Measurements from ENCODE around the gene AOPEP.

AOPEP gene, protein sequence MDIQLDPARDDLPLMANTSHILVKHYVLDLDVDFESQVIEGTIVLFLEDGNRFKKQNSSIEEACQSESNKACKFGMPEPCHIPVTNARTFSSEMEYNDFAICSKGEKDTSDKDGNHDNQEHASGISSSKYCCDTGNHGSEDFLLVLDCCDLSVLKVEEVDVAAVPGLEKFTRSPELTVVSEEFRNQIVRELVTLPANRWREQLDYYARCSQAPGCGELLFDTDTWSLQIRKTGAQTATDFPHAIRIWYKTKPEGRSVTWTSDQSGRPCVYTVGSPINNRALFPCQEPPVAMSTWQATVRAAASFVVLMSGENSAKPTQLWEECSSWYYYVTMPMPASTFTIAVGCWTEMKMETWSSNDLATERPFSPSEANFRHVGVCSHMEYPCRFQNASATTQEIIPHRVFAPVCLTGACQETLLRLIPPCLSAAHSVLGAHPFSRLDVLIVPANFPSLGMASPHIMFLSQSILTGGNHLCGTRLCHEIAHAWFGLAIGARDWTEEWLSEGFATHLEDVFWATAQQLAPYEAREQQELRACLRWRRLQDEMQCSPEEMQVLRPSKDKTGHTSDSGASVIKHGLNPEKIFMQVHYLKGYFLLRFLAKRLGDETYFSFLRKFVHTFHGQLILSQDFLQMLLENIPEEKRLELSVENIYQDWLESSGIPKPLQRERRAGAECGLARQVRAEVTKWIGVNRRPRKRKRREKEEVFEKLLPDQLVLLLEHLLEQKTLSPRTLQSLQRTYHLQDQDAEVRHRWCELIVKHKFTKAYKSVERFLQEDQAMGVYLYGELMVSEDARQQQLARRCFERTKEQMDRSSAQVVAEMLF

GRCh38 chr9:94726495-94727191, at the start of gene AOPEP:
Gene AOPEP (plus strand): TSS chr9:94726699. CDS start chr9:94759784, 33,085 bp downstream.
- peak within 1 kb of the TSS; percentile 73 to 98 (median 91) for H3K9ac ChIP-seq (ENCODE audit: low read length in 5 of 5)
- H3K36me3 ChIP-seq (ENCODE audit: control insufficient read depth in 5 of 5, insufficient read depth in 5 of 5, low read length in 5 of 5), result no peaks in the 10 kb centered on the region
- peaks cover 2 to 14% (median 13%) of the 10 kb centered on the region in 5 donors for H3K4me1 ChIP-seq (ENCODE audit: control insufficient read depth in 5 of 5, insufficient read depth in 5 of 5, low read length in 5 of 5)
- H3K27ac ChIP-seq (ENCODE audit: low read depth, low read length), result peak within 1 kb of the TSS; percentile 69
- H3K27me3 ChIP-seq (ENCODE audit: control insufficient read depth in 5 of 5, insufficient read depth in 4 of 5, low read length in 5 of 5), result no peaks in the 10 kb centered on the region
- H3K9me3 ChIP-seq (ENCODE audit: control insufficient read depth in 5 of 5, low read length in 5 of 5), result peaks cover 0 to 3% (median 0%) of the 10 kb centered on the region in 5 donors
- peak within 1 kb of the TSS; percentile 94 to 97 (median 96) for H3K4me3 ChIP-seq (ENCODE audit: low read depth in 1 of 5, low read length in 5 of 5)

DNA sequence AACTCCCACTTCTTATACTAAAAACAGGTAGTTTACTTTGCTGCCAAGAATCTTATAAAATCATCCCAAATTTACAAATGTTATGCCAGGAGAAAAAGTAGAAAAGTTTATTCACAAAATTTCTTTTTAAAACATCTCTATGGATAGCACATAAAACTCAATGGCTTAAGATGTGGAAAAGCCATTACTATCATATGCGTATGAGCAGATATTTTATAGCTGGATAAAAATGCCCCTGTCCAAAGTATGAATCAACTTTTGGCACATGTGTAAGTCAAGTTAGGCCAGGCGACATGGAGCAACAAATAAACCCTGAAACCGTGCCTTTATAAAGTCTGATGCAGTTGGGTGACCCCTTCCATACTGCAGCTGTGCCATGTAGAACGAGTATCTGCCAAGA, 48.6 kb upstream of the AOPEP start:
- no peaks in the 10 kb centered on the region for H3K9me3 ChIP-seq (ENCODE audit: control insufficient read depth in 5 of 5, low read length in 5 of 5)
- peaks cover 5 to 19% (median 16%) of the 10 kb centered on the region in 5 donors for H3K4me1 ChIP-seq (ENCODE audit: control insufficient read depth in 5 of 5, insufficient read depth in 5 of 5, low read length in 5 of 5)
- no peak overlapping the region for H3K27ac ChIP-seq (ENCODE audit: low read depth, low read length)

GRCh38 chr9:94679587-94679986, 46.9 kb upstream of the AOPEP start:
- H3K27me3 ChIP-seq (ENCODE audit: control insufficient read depth in 5 of 5, insufficient read depth in 4 of 5, low read length in 5 of 5), result no peaks in the 10 kb centered on the region
- H3K27ac ChIP-seq (ENCODE audit: low read depth, low read length), result no peak overlapping the region
- H3K36me3 ChIP-seq (ENCODE audit: control insufficient read depth in 5 of 5, insufficient read depth in 5 of 5, low read length in 5 of 5), result no peaks in the 10 kb centered on the region

More for the DNA sequence above, 48.6 kb upstream of the AOPEP start:
- no peaks in the 10 kb centered on the region for H3K36me3 ChIP-seq (ENCODE audit: control insufficient read depth in 5 of 5, insufficient read depth in 5 of 5, low read length in 5 of 5)
- H3K27me3 ChIP-seq (ENCODE audit: control insufficient read depth in 5 of 5, insufficient read depth in 4 of 5, low read length in 5 of 5), result no peaks in the 10 kb centered on the region
- no peak overlapping the region for H3K4me3 ChIP-seq (ENCODE audit: low read depth in 1 of 5, low read length in 5 of 5)
- H3K9ac ChIP-seq (ENCODE audit: low read length in 5 of 5), result no peak overlapping the region

DNA sequence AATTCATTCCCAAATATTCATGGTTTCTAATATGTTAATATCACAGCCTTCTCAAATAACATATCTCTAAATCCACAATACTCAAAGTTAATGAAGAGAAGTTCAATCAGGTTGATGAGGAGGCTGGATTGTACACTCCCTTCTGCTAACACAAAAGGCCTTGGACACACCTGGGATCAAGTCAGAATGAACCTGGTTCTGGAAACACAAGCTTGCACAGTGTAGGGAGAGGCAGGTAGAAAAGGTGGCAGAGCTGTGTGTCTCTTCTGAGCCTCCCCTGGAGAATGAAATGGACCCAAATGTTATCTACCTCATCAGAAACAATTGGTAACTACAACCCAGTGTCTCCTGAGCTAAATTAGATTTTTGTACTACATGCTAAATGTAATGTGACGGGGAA, 46.5 kb upstream of the AOPEP start:
- peaks cover 5 to 16% (median 12%) of the 10 kb centered on the region in 5 donors for H3K4me1 ChIP-seq (ENCODE audit: control insufficient read depth in 5 of 5, insufficient read depth in 5 of 5, low read length in 5 of 5)
- no peaks in the 10 kb centered on the region for H3K27me3 ChIP-seq (ENCODE audit: control insufficient read depth in 5 of 5, insufficient read depth in 4 of 5, low read length in 5 of 5)
- H3K27ac ChIP-seq (ENCODE audit: low read depth, low read length), result no peak overlapping the region
- no peaks in the 10 kb centered on the region for H3K9me3 ChIP-seq (ENCODE audit: control insufficient read depth in 5 of 5, low read length in 5 of 5)
- no peak overlapping the region for H3K9ac ChIP-seq (ENCODE audit: low read length in 5 of 5)
- no peaks in the 10 kb centered on the region for H3K36me3 ChIP-seq (ENCODE audit: control insufficient read depth in 5 of 5, insufficient read depth in 5 of 5, low read length in 5 of 5)
- no peak overlapping the region for H3K4me3 ChIP-seq (ENCODE audit: low read depth in 1 of 5, low read length in 5 of 5)

More at GRCh38 chr9:94679587-94679986, 46.9 kb upstream of the AOPEP start:
- no peak overlapping the region for H3K9ac ChIP-seq (ENCODE audit: low read length in 5 of 5)
- H3K4me3 ChIP-seq (ENCODE audit: low read depth in 1 of 5, low read length in 5 of 5), result no peak overlapping the region
- no peaks in the 10 kb centered on the region for H3K9me3 ChIP-seq (ENCODE audit: control insufficient read depth in 5 of 5, low read length in 5 of 5)
- peaks cover 5 to 17% (median 16%) of the 10 kb centered on the region in 5 donors for H3K4me1 ChIP-seq (ENCODE audit: control insufficient read depth in 5 of 5, insufficient read depth in 5 of 5, low read length in 5 of 5)

- Histone ChIP-seq H3K9ac (ENCODE audit: low read length in 5 of 5) (no peak overlapping the region), H3K4me1 (ENCODE audit: control insufficient read depth in 5 of 5, insufficient read depth in 5 of 5, low read length in 5 of 5) (peaks cover under 1 to 10% (median 6%) of the 10 kb centered on the region in 5 donors), H3K27me3 (ENCODE audit: control insufficient read depth in 5 of 5, insufficient read depth in 4 of 5, low read length in 5 of 5) (no peaks in the 10 kb centered on the region), H3K36me3 (ENCODE audit: control insufficient read depth in 5 of 5, insufficient read depth in 5 of 5, low read length in 5 of 5) (no peaks in the 10 kb centered on the region), H3K9me3 (ENCODE audit: control insufficient read depth in 5 of 5, low read length in 5 of 5) (no peaks in the 10 kb centered on the region), H3K4me3 (ENCODE audit: low read depth in 1 of 5, low read length in 5 of 5) (no peak overlapping the region), H3K27ac (ENCODE audit: low read depth, low read length) (no peak overlapping the region)
Measured at GRCh38 chr9:94680621-94681020, 45.9 kb upstream of the AOPEP start.

DNA sequence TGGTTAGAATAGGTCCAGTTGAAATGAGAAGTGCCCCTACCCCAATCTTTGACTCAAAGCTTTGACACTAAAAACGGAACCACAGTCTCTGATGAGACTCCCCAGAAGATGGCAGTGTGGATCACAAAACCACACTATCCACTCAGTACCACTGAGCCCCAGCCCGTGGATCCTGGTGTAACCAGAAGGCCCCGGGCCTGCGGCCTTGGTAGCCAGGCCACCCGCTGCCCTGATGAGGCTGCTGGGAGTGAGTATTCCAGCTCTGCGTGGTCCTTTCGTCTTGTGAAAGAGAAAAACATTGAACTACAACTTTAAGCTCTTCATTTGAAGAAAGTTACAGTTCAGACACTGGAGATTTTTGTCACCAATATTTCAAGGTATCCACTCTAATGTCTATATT, 45.0 kb upstream of the AOPEP start:
- H3K27ac ChIP-seq (ENCODE audit: low read depth, low read length), result no peak overlapping the region
- peaks cover 0 to 12% (median 5%) of the 10 kb centered on the region in 5 donors for H3K4me1 ChIP-seq (ENCODE audit: control insufficient read depth in 5 of 5, insufficient read depth in 5 of 5, low read length in 5 of 5)
- H3K9ac ChIP-seq (ENCODE audit: low read length in 5 of 5), result peak overlapping the region in 2 of 5 donors; percentile 28 to 41
- no peak overlapping the region for H3K4me3 ChIP-seq (ENCODE audit: low read depth in 1 of 5, low read length in 5 of 5)
- no peaks in the 10 kb centered on the region for H3K27me3 ChIP-seq (ENCODE audit: control insufficient read depth in 5 of 5, insufficient read depth in 4 of 5, low read length in 5 of 5)
- H3K36me3 ChIP-seq (ENCODE audit: control insufficient read depth in 5 of 5, insufficient read depth in 5 of 5, low read length in 5 of 5), result no peaks in the 10 kb centered on the region
- H3K9me3 ChIP-seq (ENCODE audit: control insufficient read depth in 5 of 5, low read length in 5 of 5), result no peaks in the 10 kb centered on the region

GRCh38 chr9:94685359-94685758, 41.1 kb upstream of the AOPEP start:
- H3K4me1 ChIP-seq (ENCODE audit: control insufficient read depth in 5 of 5, insufficient read depth in 5 of 5, low read length in 5 of 5), result peaks cover 0 to 8% (median 3%) of the 10 kb centered on the region in 5 donors

DNA sequence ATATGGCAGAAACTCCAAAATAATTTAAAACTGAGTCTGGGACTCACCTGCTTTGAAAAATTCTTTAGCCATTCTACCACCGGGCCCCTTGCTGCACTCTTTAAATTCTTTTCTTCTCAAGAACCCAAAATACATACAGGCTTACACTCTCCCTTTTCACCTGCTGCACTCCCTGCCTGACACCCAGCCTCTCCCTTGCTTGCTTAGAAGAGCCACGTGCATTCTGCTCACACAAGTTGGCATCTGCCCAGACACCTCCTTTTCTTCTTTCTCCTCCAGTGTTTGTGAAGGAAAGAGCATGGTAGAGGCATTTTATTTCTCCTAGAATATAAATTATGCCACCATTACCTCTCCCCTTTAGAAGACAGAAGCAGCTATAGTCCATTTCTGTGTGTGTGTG, 39.0 kb upstream of the AOPEP start:
- no peaks in the 10 kb centered on the region for H3K9me3 ChIP-seq (ENCODE audit: control insufficient read depth in 5 of 5, low read length in 5 of 5)

More at GRCh38 chr9:94685359-94685758, 41.1 kb upstream of the AOPEP start:
- H3K27me3 ChIP-seq (ENCODE audit: control insufficient read depth in 5 of 5, insufficient read depth in 4 of 5, low read length in 5 of 5), result peaks cover 0 to 3% (median 0%) of the 10 kb centered on the region in 5 donors
- no peak overlapping the region for H3K27ac ChIP-seq (ENCODE audit: low read depth, low read length)
- no peak overlapping the region for H3K9ac ChIP-seq (ENCODE audit: low read length in 5 of 5)
- H3K36me3 ChIP-seq (ENCODE audit: control insufficient read depth in 5 of 5, insufficient read depth in 5 of 5, low read length in 5 of 5), result no peaks in the 10 kb centered on the region
- no peaks in the 10 kb centered on the region for H3K9me3 ChIP-seq (ENCODE audit: control insufficient read depth in 5 of 5, low read length in 5 of 5)
- no peak overlapping the region for H3K4me3 ChIP-seq (ENCODE audit: low read depth in 1 of 5, low read length in 5 of 5)

GRCh38 chr9:94690344-94690743, 36.2 kb upstream of the AOPEP start:
- no peak overlapping the region for H3K9ac ChIP-seq (ENCODE audit: low read length in 5 of 5)
- H3K27me3 ChIP-seq (ENCODE audit: control insufficient read depth in 5 of 5, insufficient read depth in 4 of 5, low read length in 5 of 5), result peaks cover 0 to 8% (median 0%) of the 10 kb centered on the region in 5 donors
- H3K4me1 ChIP-seq (ENCODE audit: control insufficient read depth in 5 of 5, insufficient read depth in 5 of 5, low read length in 5 of 5), result peaks cover 0 to 8% (median 3%) of the 10 kb centered on the region in 5 donors
- no peak overlapping the region for H3K4me3 ChIP-seq (ENCODE audit: low read depth in 1 of 5, low read length in 5 of 5)
- H3K27ac ChIP-seq (ENCODE audit: low read depth, low read length), result no peak overlapping the region
- no peaks in the 10 kb centered on the region for H3K36me3 ChIP-seq (ENCODE audit: control insufficient read depth in 5 of 5, insufficient read depth in 5 of 5, low read length in 5 of 5)
- no peaks in the 10 kb centered on the region for H3K9me3 ChIP-seq (ENCODE audit: control insufficient read depth in 5 of 5, low read length in 5 of 5)

More for the DNA sequence above, 39.0 kb upstream of the AOPEP start:
- Histone ChIP-seq H3K4me3 (ENCODE audit: low read depth in 1 of 5, low read length in 5 of 5) (no peak overlapping the region), H3K27ac (ENCODE audit: low read depth, low read length) (no peak overlapping the region), H3K4me1 (ENCODE audit: control insufficient read depth in 5 of 5, insufficient read depth in 5 of 5, low read length in 5 of 5) (peaks cover 0 to 8% (median 3%) of the 10 kb centered on the region in 5 donors), H3K27me3 (ENCODE audit: control insufficient read depth in 5 of 5, insufficient read depth in 4 of 5, low read length in 5 of 5) (peaks cover 0 to 5% (median 0%) of the 10 kb centered on the region in 5 donors), H3K9ac (ENCODE audit: low read length in 5 of 5) (no peak overlapping the region), H3K36me3 (ENCODE audit: control insufficient read depth in 5 of 5, insufficient read depth in 5 of 5, low read length in 5 of 5) (no peaks in the 10 kb centered on the region)

Measured in subcutaneous abdominal adipose tissue (tissue), 5 donors.